Hematopoietic multipotent progenitor cell treated with erythropoietin and hydrocortisone succinate and interleukin-3 and kit ligand, for 8 days (in vitro differentiated cells): ENCODE data around the gene ANKRD11.
"Not testable (repeated sequence)": the region's sequence is repeated elsewhere in the genome, so short reads cannot be mapped to it uniquely, and the experiment has no call there.

Source experiments
- DNase-seq: peaks from one replicate; pipeline ENCODE4 v3.0.0-alpha.2; 2015

Gene ANKRD11

DNA sequence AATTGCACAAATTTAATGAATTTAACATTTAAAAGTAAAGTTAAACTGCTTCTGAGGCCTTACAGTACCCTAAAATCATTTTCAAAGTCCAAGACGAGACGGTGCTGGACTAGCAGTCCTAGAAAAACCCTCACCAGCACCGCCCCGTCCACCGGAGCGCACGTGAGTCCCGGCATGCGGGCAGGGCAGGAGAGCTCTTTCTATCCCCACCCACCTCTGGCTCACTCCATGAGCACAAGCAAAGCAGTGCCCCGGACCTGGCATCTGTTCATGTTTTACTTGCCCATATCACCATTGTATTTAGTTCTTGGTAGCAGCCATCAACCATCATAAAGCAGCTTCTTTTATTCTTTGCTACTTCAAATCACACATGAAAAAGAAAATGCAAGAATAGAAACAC is 41.7 kb downstream of the ANKRD11 start:
- no peak for DNase-seq

DNA sequence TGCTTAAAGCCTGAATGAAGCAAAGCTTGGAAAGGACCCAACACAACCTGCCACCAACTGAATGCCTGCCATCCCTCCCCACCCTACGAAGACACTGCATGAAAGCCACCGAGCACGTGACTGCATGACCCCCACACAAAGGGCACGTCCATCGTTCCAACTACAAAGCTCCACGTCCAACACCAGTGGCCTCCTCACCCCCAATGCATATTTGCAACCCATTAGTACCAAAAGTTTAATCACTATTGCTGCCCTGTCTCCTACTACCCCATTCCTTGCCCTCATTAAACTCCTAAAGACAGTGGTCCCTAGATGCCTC is 43.4 kb downstream of the ANKRD11 start:
- no peak for DNase-seq

- DNase-seq: no peak
Measured at GRCh38 chr16:89446136-89446974, 44.0 kb downstream of the ANKRD11 start.

DNA sequence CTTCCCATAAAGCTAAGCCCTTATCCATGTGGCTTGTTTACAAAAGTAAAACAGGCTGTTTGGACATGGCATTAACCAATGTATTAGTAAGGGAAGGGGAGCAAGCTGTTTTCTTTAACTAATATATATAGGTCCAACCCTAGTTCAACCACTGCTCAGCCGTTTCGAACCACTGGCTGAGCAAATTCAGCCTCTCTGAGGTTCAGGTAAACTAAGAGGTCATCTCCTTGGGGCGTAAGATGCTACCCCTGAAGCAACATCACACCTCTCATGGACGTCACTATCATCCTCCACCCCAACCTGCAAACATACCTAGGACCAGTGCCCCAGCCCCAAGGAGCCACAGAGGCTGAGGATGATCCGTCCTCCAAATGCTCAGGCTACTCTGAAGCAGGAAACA is 45.2 kb downstream of the ANKRD11 start:
- DNase-seq: no peak

DNA sequence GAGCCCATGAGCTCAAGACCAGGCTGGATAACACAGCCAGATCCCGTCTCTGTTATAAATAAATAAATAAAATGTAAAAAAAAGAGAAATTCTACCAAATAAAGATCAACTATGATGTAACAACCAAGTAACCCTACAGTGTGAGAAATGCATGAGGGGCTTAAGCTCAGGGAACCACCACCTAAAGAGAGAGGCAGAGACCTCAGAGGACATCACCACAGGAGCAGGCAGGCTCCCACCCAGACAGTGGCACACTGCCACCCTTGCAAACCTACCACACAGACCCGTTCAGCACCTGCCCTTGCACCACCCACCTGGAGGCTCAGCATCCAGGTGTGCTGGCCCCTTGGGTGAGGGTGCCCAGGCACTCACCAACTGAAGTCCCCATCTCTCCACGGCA is 45.6 kb downstream of the ANKRD11 start:
- DNase-seq: no peak

GRCh38 chr16:89444151-89444723 is 46.1 kb downstream of the ANKRD11 start:
- no peak for DNase-seq

DNA sequence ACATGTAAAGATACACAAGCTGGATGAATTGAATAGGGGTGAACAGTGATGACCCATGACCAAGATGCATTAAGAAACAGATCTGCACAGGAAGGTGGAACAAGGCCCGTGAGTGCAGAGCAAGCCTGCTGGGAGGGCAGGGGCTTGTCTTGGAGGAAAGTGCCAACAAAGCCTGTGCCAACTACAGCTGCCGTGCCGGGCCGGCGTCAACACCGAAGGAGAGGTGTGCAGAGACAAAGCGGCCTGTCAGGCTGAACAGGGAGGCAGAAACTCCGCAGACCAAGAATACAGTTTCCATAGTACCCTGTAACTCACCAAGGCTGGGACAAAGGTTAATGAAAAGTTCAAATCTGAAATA is 46.7 kb downstream of the ANKRD11 start:
- no peak for DNase-seq

DNA sequence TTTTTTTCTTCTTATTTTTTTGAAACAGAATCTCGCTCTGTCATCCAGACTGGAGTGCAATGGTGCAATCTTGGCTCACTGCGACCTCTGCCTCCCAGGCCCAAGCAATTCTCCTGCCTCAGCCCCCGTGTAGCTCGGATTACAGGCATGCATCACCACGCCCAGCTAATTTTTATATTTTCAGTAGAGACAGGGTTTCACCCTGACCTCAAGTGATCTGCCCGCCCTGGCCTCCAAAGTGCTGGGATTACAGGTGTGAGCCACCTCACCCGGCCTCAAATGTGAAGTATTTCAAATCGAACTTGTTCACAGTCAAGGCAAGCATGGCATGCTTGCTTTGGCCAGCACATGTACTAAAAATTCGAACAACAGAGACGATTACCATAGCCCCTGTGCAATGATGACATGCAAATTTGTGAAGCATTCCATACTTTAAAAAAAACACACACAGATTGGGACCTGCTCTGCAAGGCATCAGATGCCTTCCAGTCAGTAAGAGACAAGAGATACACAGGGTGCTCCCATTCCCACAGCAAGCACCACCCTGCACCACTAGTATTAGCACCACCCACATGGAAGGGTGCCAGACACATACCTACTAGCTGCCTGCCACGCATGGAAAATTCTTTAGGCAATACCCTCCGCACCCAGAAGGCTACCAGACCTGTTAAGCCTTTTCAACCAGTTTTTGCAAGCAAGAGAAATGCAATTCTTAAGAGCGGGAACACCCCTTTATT is 47.2 kb downstream of the ANKRD11 start:
- DNase-seq: peak; percentile 85

GRCh38 chr16:89442588-89442987 is 47.8 kb downstream of the ANKRD11 start:
- no peak for DNase-seq

DNA sequence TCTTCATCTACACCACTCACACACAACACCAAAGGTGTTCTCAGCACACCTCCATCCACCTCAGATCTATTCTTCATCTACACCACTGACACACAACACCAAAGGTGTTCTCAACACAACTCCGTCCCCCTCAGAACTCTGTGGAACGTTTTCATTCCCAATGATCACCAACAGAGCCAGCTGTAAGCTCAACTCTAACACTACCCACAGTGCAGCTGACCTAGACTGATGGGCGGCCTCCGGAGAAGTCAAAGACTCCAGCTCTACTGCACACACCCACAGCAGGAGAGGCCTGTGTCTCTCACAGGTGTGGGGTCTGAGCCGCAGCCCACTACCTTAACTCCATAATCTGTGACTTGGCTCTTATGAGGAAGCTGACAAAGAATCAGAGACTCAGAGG is 50.7 kb downstream of the ANKRD11 start:
- no peak for DNase-seq

DNA sequence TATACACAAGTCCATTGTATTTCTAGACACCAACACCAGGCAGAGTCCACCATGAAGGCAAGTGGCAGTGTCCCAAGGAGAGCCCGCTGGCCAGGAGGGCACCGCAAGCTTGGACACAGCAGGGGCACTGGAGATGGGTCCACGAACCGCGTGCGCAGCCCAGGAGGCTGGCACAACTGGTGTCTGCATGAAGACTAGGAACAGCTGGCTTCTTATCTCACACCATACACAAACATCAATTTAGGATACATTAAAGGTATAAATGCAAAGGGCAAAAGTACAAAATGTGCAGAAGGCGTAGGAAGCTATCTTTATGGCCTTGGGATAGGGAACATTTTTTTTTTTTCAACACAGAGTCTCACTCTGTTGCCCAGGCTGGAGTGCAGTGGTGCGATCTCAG is 52.4 kb downstream of the ANKRD11 start:
- no peak for DNase-seq

DNA sequence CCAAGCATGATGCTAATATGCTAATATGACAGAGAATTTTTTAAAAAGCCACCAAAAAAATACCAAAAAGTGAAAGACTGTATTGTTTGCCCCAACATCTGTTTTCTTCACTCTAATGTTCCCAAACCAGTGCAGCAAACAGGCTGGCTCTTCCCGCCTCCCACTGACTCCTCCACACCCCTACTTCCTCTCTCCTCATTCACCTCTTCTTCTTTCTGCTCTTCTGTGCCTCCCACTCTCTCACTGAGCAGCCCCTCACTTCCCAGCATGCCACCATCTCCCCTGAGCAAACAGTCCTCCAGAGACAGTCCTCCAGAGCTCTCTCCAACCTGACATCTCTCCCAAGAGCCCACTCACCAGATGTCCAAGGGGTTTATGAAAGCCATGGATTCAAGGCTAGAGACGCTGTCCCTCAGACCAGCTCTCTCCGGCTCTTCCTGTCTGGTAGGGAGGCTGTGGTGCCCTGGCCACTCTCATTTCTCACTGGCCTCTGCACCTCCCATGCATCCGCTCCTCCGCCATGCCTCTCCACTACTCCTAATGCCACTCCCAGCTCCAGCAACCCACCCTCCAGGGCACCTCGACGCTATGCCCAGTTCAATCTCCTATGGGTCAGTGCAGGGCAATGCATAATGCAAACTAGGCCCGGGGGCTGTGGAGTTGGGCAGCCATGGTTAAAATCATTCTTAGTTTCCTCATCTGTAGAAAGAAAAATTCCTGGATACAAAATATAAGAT is 52.9 kb downstream of the ANKRD11 start:
- DNase-seq: no peak

DNA sequence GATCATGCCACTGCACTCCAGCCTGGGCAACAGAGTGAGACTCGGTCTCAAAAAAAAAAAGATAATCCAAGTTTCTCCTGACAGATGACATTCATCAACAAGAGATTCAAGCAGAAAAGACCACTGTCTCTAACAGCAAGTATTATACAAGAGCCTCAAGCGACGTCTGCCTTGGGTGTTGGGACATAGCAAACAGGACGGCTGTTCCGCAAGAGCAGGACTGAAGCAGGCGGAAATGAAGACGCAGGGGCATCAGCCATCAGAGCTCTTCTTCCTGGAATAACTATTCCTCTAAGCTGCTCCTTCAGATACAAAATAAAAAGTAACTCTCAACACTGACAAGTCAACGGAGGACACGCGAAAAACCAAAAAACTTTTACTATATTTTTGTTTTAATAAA is 54.0 kb downstream of the ANKRD11 start:
- no peak for DNase-seq

DNA sequence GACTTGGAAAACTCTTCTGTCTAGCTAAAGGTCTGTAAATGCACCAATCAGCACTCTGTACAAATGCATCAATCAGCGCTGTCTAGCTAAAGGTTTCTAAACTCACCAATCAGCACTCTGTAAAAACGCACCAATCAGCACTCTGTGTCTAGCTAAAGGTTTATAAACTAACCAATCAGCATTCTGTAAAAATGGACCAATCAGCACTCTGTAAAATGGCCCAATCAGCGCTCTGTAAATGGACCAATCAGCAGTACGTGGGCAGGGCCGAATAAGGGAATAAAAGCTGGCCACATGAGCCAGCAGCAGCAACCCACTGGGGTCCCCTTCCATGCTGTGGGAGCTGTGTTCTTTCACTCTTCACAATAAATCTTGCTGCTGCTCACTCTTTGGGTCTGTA is 55.3 kb downstream of the ANKRD11 start:
- not testable (repeated sequence) for DNase-seq

DNA sequence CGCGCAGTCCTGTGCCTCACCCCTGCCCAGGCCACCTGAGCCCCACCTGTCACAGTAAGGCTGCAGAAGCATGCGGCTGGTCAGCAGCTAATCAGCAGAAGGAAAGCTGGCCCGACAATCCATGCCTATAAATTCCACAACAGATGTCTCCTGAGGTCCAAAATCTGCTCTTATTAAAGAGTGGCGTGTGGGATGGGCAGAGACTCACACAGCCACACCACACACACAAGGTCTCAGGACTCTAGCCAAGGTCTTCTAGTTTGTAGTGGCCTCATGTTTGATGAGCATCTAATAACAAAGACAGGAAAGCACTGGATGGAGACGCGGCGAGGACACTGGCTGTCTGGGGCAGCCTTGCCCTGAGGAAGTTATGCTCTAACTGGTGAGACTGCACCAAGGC is 55.9 kb downstream of the ANKRD11 start:
- DNase-seq: no peak

DNA sequence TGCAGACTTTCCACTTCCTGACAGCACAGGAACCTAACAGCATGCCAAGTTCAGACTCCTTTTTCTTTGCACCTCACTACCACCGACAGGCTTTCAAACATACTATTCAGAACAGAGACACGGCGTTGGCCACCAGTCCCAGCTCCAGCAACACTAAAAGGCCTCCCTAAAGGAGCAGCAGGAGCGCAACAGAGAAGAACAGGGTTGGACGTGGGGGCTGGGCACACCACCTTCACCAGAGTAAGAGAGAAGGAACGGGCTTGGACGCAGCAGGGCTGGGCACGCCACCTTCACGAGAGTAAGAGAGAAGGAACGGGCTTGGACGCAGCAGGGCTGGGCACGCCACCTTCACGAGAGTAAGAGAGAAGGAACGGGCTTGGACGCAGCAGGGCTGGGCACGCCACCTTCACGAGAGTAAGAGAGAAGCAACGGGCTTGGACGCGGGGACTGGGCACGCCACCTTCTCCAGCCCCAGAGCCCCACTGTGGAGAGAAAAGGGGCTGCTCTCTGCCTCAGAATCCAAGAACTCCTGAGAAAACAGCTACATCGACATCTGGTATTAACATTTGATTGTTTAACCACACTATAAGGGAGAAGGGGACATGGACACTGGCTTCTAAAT is 56.9 kb downstream of the ANKRD11 start:
- not testable (repeated sequence) for DNase-seq

DNA sequence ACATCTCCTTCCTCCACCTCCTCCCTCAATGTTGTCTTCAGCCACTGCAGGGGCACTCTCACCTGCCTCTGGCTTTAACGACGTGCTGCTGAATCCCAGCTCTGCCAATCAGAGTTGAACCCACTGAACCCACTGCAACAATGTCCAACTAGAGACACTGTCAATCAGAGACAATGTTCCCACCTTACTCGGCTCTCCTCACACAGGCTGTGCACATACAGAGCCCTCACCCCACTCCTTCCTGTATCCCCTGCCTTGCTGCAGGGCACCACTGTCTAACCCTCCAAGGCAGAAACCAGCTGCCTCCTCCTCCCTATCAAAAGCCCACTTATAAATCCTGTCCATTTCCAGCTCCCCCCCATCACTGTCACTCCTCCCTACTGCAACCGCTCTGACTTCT is 58.7 kb downstream of the ANKRD11 start:
- DNase-seq: no peak

- DNase-seq: peak; percentile 50
Measured at GRCh38 chr16:89431158-89431584, 59.2 kb downstream of the ANKRD11 start.

GRCh38 chr16:89430436-89431157 is 59.8 kb downstream of the ANKRD11 start:
- no peak for DNase-seq

GRCh38 chr16:89428605-89429004 is 61.8 kb downstream of the ANKRD11 start:
- DNase-seq: not testable (repeated sequence)

DNA sequence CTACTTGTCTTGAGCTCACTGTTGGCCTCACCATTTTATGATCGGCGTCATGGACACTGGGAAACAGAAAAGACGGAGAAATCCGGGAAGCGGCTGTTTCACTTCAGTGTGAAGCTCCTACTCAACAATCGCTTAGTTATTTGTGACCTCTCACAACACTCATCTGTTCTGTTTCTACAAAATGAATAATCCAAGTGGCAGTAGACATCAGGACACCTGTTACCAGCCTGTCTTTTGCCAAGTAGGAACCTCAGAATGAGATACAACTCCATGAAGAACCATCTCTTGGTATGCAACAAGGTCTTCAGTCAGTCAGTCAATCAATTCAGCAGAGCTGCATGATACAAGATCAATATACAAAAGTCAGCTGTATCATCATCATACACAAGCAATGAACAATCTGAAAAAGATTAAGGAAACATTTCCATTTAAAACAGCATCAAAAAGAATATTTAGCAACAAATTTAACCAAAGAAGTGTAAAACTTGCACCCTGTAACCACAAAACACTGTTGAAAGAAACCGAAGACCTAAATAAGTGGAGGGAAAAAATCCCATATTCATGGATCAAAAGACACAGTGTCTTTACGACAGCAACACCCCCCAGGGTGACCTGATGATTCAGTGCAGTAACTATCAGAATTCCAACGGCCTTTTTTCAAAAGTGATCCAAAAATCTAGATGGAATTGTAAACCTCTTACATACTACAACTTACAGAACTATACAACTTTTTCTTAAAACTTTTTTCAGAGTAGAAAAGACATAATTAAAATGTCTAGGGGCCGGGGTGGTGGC is 63.4 kb downstream of the ANKRD11 start:
- no peak for DNase-seq
